HepG2 (cell line): ENCODE data around the gene KIF9.

Experiments used
- ATF7-NPFF ChIP-seq: sonication (generic); formaldehyde crosslinking; IDR thresholded peaks from 2 replicates; pipeline ENCODE4 v1.8.1; 2023; ENCODE audit warnings: mild to moderate bottlenecking, low read depth, missing genetic modification reagents, moderate library complexity
- SMARCC2 ChIP-seq: fragments of 450-650 bp; IDR thresholded peaks from 2 replicates; pipeline ENCODE4 v1.6.1; 2017; ENCODE audit warnings: antibody characterized with exemption, mild to moderate bottlenecking
- ZNF17 ChIP-seq: sonication (generic); formaldehyde crosslinking; IDR thresholded peaks from 2 replicates; pipeline ENCODE4 v1.5.0; 2020; ENCODE audit warnings: mild to moderate bottlenecking, missing genetic modification reagents
- ZNF335 ChIP-seq: sonication (generic); formaldehyde crosslinking; IDR thresholded peaks from 2 replicates; pipeline ENCODE4 v1.4.0; 2020; ENCODE audit warnings: missing genetic modification reagents
- ZNF768 ChIP-seq: sonication (generic); formaldehyde crosslinking; IDR thresholded peaks from 2 replicates; pipeline ENCODE4 v1.4.0; 2020; ENCODE audit warnings: missing genetic modification reagents
- TF ChIP-seq, protein P1 (sequence below): sonication (generic); formaldehyde crosslinking; IDR thresholded peaks from 2 replicates; pipeline ENCODE4 v1.5.1; 2020; ENCODE audit warnings: mild to moderate bottlenecking, missing genetic modification reagents, moderate library complexity

DNA sequence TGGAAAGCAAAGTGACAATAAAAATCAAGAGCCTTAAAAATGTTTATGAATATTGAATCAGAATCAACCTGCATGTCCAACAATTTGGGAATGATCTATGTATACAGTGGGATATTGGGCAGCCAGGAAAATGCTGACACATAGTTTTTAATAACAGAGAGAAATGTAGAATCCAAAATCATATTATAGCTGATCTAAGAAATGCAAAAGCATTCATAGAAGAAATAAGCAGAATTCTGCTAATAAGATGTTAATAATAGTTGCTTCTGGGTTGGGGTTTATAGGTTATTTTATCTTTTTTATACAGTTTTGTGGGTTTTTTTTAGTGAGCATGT lies 15.1 kb downstream of the KIF9 start:
- TF ChIP-seq ZNF335, result no peak
- TF ChIP-seq ZNF17 (CRISPR knock-in tag), result no peak
- TF ChIP-seq ATF7-NPFF (CRISPR knock-in tag), result no peak
- no peak for TF ChIP-seq SMARCC2
- TF ChIP-seq, protein P1, sequence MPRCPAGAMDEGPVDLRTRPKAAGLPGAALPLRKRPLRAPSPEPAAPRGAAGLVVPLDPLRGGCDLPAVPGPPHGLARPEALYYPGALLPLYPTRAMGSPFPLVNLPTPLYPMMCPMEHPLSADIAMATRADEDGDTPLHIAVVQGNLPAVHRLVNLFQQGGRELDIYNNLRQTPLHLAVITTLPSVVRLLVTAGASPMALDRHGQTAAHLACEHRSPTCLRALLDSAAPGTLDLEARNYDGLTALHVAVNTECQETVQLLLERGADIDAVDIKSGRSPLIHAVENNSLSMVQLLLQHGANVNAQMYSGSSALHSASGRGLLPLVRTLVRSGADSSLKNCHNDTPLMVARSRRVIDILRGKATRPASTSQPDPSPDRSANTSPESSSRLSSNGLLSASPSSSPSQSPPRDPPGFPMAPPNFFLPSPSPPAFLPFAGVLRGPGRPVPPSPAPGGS (CRISPR knock-in tag), result no peak
- no peak for TF ChIP-seq ZNF768
